ENCODE data around the gene PATL1. TPM values are rescaled to one million over a fixed set of nuclear protein-coding genes. Genes with fewer than 3 reads are reported as not detected.

PATL1 gene
- total RNA-seq, 1 experiment from 2014 or later = 31.2 TPM

DNA sequence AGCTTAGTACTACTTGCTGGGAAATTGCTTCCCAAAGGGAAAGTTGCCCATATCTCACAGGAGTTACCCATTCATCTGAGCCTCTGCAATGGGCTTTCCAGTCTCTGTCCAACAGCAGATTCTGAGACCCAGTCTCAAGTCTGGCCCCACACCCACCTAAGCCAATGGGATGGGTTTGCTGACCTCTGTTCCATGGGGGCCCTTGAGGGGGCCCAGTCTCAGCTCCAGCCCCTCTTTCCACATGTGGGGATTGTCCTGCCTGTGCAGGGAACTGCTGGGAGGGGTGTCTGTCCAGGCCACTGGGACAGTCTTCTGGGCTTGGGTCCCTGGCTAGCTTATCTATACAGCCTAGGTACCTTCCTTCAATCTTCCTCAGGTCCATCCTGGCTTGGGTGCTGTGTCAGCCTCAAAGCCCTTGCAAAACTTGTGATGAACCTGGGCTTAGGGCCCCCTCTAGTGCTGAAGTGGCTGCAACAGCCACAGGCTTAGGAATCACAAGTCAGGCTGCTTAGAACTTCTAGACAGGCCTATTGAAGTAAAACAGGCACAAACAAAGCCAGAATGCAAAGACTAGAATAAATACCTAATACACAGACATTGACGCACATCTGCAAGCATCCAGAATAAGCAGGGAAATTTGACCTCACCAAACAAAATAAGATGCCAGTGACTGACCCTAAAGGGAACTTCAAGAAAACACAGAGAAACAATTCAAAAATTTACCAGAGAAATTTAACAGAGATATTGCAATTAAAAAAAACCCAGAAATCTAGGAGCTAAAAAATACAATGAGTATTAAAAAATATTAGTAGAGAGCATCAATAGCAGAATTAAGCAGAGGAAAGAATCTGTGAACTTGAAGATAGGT is 11.7 kb upstream of the PATL1 start:
- H3K4me3 ChIP-seq = no peak overlapping the region
- H3K4me1 ChIP-seq = peaks cover 28% of the 10 kb centered on the region
- no peaks in the 10 kb centered on the region for H3K27me3 ChIP-seq
- 0 out of 2 replicates have a peak, but pooled peaks cover 5% of the 10 kb centered on the region for H3K9me3 ChIP-seq (replicated peaks)
- H3K36me3 ChIP-seq = no peaks in the 10 kb centered on the region
- peak; percentile 75 to 82 for DNase-seq
- H3K27ac ChIP-seq = no peak overlapping the region

- peak in 1 of 2 experiments; percentile 14 for DNase-seq
- H3K4me1 ChIP-seq = peaks cover 28% of the 10 kb centered on the region
- H3K36me3 ChIP-seq = no peaks in the 10 kb centered on the region
- no peaks in the 10 kb centered on the region for H3K27me3 ChIP-seq
- no peak overlapping the region for H3K4me3 ChIP-seq
- H3K9me3 ChIP-seq (replicated peaks) = 0 out of 2 replicates have a peak, but pooled peaks cover 5% of the 10 kb centered on the region
- H3K27ac ChIP-seq = peak overlapping the region; percentile 64
Measured at GRCh38 chr11:59679347-59679746, 10.5 kb upstream of the PATL1 start.

DNA sequence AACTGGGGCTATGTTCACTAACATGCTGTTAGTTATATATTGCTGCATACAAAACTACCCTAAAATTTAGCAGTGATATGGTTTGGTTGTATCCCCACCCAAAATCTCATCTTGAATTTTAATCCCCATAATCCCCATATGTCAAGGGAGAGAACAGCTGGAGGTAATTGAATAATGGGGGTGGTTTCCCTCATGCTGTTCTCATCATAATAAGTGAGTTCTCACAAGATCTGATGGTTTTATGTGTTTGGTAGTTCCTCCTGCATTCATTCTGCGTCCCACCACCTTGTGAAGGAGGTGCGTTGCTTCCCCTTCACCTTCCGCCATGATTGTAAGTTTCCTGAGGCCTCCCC is 10.0 kb upstream of the PATL1 start:
- no peaks in the 10 kb centered on the region for H3K36me3 ChIP-seq
- H3K4me3 ChIP-seq = no peak overlapping the region
- peaks cover 28% of the 10 kb centered on the region for H3K4me1 ChIP-seq
- H3K27me3 ChIP-seq = no peaks in the 10 kb centered on the region
- DNase-seq = peak; percentile 36 to 80
- H3K27ac ChIP-seq = peak overlapping the region; percentile 64
- 0 out of 2 replicates have a peak, but pooled peaks cover 5% of the 10 kb centered on the region for H3K9me3 ChIP-seq (replicated peaks)

DNA sequence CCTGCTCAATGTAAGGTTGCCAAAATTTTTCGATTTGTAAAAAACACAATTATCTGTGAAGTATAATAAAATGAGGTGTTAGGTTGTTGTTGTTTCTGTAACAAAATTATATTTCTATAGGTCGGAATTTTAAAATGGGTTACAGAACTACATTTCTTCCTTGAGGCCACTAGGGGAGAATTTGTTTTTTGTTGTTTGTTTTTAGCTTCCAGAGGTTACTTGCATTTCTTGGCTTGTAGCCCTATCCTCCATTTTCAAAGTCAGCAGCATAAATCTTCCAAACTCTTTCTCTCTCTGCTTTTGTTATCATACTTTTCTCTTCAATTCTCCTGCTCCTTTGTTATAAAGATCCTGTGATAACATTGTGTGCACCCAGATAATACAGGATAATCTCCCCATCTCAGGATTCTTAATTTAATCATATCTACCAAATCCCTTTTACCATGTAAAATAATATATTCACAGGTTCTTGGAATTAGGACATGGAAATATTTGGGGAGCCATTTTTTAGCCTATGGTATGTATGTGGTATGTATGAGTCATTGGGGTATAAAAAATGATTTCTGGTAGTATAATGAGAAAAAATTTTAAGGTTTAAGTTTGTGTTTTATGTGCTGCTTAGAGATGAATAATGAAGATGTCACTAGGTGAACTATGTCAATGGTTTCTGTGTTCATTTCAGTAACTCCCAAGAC is 9.4 kb upstream of the PATL1 start:
- DNase-seq = no peak
- no peak overlapping the region for H3K4me3 ChIP-seq
- peaks cover 28% of the 10 kb centered on the region for H3K4me1 ChIP-seq
- H3K9me3 ChIP-seq (replicated peaks) = 0 out of 2 replicates have a peak, but pooled peaks cover 5% of the 10 kb centered on the region
- no peaks in the 10 kb centered on the region for H3K27me3 ChIP-seq
- H3K27ac ChIP-seq = peak overlapping the region; percentile 64
- no peaks in the 10 kb centered on the region for H3K36me3 ChIP-seq

- H3K36me3 ChIP-seq = no peaks in the 10 kb centered on the region
- no peak overlapping the region for H3K27ac ChIP-seq
- H3K9me3 ChIP-seq (replicated peaks) = 0 out of 2 replicates have a peak, but pooled peaks cover 5% of the 10 kb centered on the region
- no peaks in the 10 kb centered on the region for H3K27me3 ChIP-seq
- H3K4me1 ChIP-seq = peaks cover 28% of the 10 kb centered on the region
- DNase-seq = no peak
- no peak overlapping the region for H3K4me3 ChIP-seq
Measured at GRCh38 chr11:59676205-59676604, 7.4 kb upstream of the PATL1 start.

DNA sequence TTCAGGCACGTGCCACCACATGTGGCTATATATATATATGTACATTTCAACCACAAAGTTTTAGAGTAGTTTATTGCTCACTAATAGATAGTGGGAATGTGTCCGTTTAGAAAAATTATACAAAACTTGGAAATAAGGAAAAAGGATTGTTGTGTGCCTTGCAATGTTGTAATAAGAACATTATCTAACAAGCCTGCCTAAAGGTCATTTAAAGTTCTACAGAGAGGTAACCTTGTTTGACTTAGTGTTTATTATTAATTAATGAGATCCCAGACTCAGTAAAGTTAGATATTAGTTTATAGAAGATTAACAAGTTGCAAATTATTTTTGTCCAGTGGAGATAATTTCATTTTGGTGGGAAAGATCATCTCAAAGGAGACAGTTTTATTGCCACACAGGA is 5.5 kb upstream of the PATL1 start:
- H3K4me3 ChIP-seq = no peak overlapping the region
- H3K27ac ChIP-seq = no peak overlapping the region
- H3K9me3 ChIP-seq (replicated peaks) = 0 out of 2 replicates have a peak, but pooled peaks cover 5% of the 10 kb centered on the region
- no peaks in the 10 kb centered on the region for H3K36me3 ChIP-seq
- peaks cover 20% of the 10 kb centered on the region for H3K4me1 ChIP-seq
- no peaks in the 10 kb centered on the region for H3K27me3 ChIP-seq
- no peak for DNase-seq

- H3K27me3 ChIP-seq = no peaks in the 10 kb centered on the region
- no peak overlapping the region for H3K4me3 ChIP-seq
- H3K4me1 ChIP-seq = peaks cover 11% of the 10 kb centered on the region
- no peak for DNase-seq
- no peaks in the 10 kb centered on the region for H3K36me3 ChIP-seq
- 0 out of 2 replicates have a peak, but pooled peaks cover 5% of the 10 kb centered on the region for H3K9me3 ChIP-seq (replicated peaks)
- no peak overlapping the region for H3K27ac ChIP-seq
Measured at GRCh38 chr11:59673291-59673690, 4.5 kb upstream of the PATL1 start.

DNA sequence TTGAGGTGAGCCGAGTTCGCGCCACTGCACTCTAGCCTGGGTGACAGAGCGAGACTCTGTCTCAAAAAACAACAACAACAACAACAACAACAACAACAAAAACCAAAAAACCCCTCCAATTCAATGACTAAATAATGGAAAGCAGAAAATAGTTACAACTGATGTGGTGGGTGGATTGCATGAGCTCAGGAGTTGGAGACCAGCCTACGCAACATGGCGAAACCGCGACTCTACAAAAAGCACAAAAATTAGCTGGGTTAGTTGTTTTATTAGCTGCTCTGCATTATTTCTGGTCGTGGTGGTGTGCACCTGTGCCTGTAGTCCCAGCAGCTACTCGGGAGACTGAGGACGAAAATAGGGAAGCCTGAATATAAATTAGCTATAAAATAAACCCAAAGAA is 2.6 kb upstream of the PATL1 start:
- H3K36me3 ChIP-seq = peaks cover 5% of the 10 kb centered on the region
- no peaks in the 10 kb centered on the region for H3K27me3 ChIP-seq
- H3K4me3 ChIP-seq = no peak overlapping the region
- no peak overlapping the region for H3K27ac ChIP-seq
- peaks cover 5% of the 10 kb centered on the region; the same call in 1 of the 2 replicates for H3K4me1 ChIP-seq
- DNase-seq = no peak
- H3K9me3 ChIP-seq (replicated peaks) = no peaks in the 10 kb centered on the region

- peaks cover 16% of the 10 kb centered on the region for H3K36me3 ChIP-seq
- peak overlapping the region; percentile 63 for H3K4me3 ChIP-seq
- H3K27me3 ChIP-seq = no peaks in the 10 kb centered on the region
- peaks cover 5% of the 10 kb centered on the region; the same call in 1 of the 2 replicates for H3K4me1 ChIP-seq
- DNase-seq = no peak
- H3K27ac ChIP-seq = peak overlapping the region; percentile 74
- no peaks in the 10 kb centered on the region for H3K9me3 ChIP-seq (replicated peaks)
Measured at GRCh38 chr11:59669611-59670009, 773 bp upstream of the PATL1 start.

- H3K36me3 ChIP-seq = peaks cover 26% of the 10 kb centered on the region
- peak overlapping the region; percentile 63 for H3K27ac ChIP-seq
- DNase-seq = peak; percentile 43 to 49
- peak overlapping the region; percentile 63 for H3K4me3 ChIP-seq
- peaks cover 5% of the 10 kb centered on the region; the same call in 1 of the 2 replicates for H3K4me1 ChIP-seq
- H3K27me3 ChIP-seq = no peaks in the 10 kb centered on the region
- no peaks in the 10 kb centered on the region for H3K9me3 ChIP-seq (replicated peaks)
Measured at GRCh38 chr11:59668188-59668949, 468 bp downstream of the PATL1 start.

GRCh38 chr11:59667812-59668187 is 1.0 kb downstream of the PATL1 start:
- H3K36me3 ChIP-seq = peaks cover 30% of the 10 kb centered on the region
- peaks cover 5% of the 10 kb centered on the region; the same call in 1 of the 2 replicates for H3K4me1 ChIP-seq
- H3K27me3 ChIP-seq = no peaks in the 10 kb centered on the region
- H3K4me3 ChIP-seq = peak overlapping the region; percentile 63
- no peak for DNase-seq
- no peak overlapping the region for H3K27ac ChIP-seq
- no peaks in the 10 kb centered on the region for H3K9me3 ChIP-seq (replicated peaks)

DNA sequence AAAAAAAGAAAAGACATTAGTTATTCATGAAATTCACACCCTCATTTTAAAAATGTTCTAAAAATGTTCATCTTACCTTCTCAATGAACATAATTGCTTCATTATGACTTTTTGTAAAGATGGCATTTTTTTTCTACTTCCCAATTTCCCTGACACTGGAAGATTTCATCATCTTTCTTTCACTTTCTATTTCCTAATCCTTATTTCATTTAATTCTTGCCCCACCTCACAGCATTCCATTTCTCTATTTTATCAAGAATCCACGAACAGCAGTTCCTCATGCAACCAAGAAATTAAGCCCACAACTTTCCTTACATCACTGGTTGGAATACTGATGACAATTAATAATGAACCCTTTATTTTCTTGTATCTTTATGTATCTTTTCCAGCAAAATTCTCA is 1.9 kb downstream of the PATL1 start:
- no peak for DNase-seq
- no peak overlapping the region for H3K27ac ChIP-seq
- no peaks in the 10 kb centered on the region for H3K9me3 ChIP-seq (replicated peaks)
- H3K4me1 ChIP-seq = peaks cover 5% of the 10 kb centered on the region; the same call in 1 of the 2 replicates
- H3K36me3 ChIP-seq = peaks cover 38% of the 10 kb centered on the region
- H3K4me3 ChIP-seq = no peak overlapping the region
- no peaks in the 10 kb centered on the region for H3K27me3 ChIP-seq

- Histone ChIP-seq H3K27me3 (no peaks in the 10 kb centered on the region), H3K36me3 (peaks cover 72% of the 10 kb centered on the region), H3K4me3 (no peak overlapping the region), H3K27ac (no peak overlapping the region), H3K4me1 (no peaks in the 10 kb centered on the region), H3K9me3 (replicated peaks) (no peaks in the 10 kb centered on the region)
- DNase-seq = no peak
Measured at GRCh38 chr11:59660621-59661020, 8.2 kb downstream of the PATL1 start.

GRCh38 chr11:59659981-59660380 is 8.9 kb downstream of the PATL1 start:
- Histone ChIP-seq H3K36me3 (peaks cover 74% of the 10 kb centered on the region), H3K9me3 (replicated peaks) (no peaks in the 10 kb centered on the region), H3K27me3 (no peaks in the 10 kb centered on the region), H3K4me3 (no peak overlapping the region), H3K27ac (no peak overlapping the region), H3K4me1 (no peaks in the 10 kb centered on the region)
- no peak for DNase-seq

Measured in SJCRH30 (cell line).